ENCODE results near the gene PPM1E.

The PPM1E gene

DNA sequence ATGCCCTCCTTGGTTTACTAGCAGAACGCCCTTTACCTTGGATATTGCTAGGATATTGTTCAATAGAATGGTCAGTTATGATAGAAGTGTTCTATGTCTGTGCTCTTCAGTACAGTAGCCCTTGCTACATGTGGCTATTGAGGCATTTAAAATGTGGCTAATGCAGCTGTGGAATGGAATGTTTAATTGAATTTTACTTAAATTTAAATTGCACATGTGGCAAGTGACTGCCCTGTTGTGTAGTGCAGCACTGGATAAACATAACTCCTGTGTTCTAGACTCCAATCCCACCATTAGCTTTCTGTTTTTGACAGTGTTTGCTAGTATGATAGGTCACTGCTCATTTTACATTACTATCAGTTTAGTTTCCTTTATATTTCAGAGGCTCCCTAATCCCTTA, 33.4 kb upstream of the PPM1E start:
- no peaks in the 10 kb centered on the region for H3K9me2 ChIP-seq (replicated peaks; ENCODE audit: insufficient read depth, low read length)
- TF ChIP-seq EZH2phosphoT487 (conservative IDR thresholded peaks at IDR 0.05; ENCODE audit: low read length) = no peak
- TF ChIP-seq, protein P1, sequence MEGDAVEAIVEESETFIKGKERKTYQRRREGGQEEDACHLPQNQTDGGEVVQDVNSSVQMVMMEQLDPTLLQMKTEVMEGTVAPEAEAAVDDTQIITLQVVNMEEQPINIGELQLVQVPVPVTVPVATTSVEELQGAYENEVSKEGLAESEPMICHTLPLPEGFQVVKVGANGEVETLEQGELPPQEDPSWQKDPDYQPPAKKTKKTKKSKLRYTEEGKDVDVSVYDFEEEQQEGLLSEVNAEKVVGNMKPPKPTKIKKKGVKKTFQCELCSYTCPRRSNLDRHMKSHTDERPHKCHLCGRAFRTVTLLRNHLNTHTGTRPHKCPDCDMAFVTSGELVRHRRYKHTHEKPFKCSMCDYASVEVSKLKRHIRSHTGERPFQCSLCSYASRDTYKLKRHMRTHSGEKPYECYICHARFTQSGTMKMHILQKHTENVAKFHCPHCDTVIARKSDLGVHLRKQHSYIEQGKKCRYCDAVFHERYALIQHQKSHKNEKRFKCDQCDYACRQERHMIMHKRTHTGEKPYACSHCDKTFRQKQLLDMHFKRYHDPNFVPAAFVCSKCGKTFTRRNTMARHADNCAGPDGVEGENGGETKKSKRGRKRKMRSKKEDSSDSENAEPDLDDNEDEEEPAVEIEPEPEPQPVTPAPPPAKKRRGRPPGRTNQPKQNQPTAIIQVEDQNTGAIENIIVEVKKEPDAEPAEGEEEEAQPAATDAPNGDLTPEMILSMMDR (IDR thresholded peaks at IDR 0.05; ENCODE audit: insufficient read depth, low read length, poor library complexity, severe bottlenecking) = no peak
- H3F3A ChIP-seq (ENCODE audit: insufficient read depth) = no peaks in the 10 kb centered on the region; the same call in 1 of the 2 replicates
- no peak overlapping the region for H3K9ac ChIP-seq (ENCODE audit: low read length)
- 0 out of 2 replicates have a peak, but pooled peaks cover 2% of the 10 kb centered on the region for H3K36me3 ChIP-seq (ENCODE audit: low read length)
- no peaks in the 10 kb centered on the region for H3K9me3 ChIP-seq (ENCODE audit: insufficient read depth, low read length)
- no peaks in the 10 kb centered on the region for H3K79me2 ChIP-seq (ENCODE audit: insufficient read depth, low read length)
- no peak overlapping the region for H3K27ac ChIP-seq (ENCODE audit: low read depth, low read length)
- H3K27me3 ChIP-seq (ENCODE audit: low read length) = no peaks in the 10 kb centered on the region
- no peak overlapping the region for H2AFZ ChIP-seq (ENCODE audit: low read depth, low read length, severe bottlenecking)
- H3K4me3 ChIP-seq (ENCODE audit: insufficient read depth, low read length, poor library complexity, severe bottlenecking) = no peak overlapping the region
- H4K20me1 ChIP-seq (ENCODE audit: low read depth, low read length) = no peaks in the 10 kb centered on the region
- H3K4me2 ChIP-seq (ENCODE audit: low read depth, low read length, poor library complexity, severe bottlenecking) = no peak overlapping the region

DNA sequence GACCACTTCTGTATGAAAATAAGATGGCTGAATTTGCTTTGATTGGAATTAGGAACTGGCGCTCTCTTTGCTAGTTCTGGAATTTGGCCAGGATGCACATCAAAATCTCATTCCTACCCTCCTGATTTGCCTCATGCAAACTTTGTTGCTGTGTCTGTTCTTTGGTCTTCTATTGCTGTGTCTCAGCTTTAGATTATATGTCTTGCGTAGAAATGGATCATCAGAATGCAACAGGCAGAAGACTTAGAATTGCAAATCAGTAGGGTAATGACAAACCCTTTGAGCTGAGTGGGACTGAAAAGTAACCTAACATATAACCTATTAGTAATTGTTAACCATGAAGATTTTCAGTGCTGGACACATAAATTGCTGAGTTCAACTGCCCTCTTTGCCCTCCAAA, 33.0 kb upstream of the PPM1E start:
- H3K9me3 ChIP-seq (ENCODE audit: insufficient read depth, low read length) = no peaks in the 10 kb centered on the region
- no peak overlapping the region for H3K9ac ChIP-seq (ENCODE audit: low read length)
- H3K4me2 ChIP-seq (ENCODE audit: low read depth, low read length, poor library complexity, severe bottlenecking) = no peak overlapping the region
- H3K27ac ChIP-seq (ENCODE audit: low read depth, low read length) = no peak overlapping the region
- no peaks in the 10 kb centered on the region for H3K79me2 ChIP-seq (ENCODE audit: insufficient read depth, low read length)
- peaks cover 2% of the 10 kb centered on the region; the same call in 1 of the 2 replicates for H3K36me3 ChIP-seq (ENCODE audit: low read length)
- no peak overlapping the region for H2AFZ ChIP-seq (ENCODE audit: low read depth, low read length, severe bottlenecking)
- H3F3A ChIP-seq (ENCODE audit: insufficient read depth) = no peaks in the 10 kb centered on the region; the same call in 1 of the 2 replicates
- no peaks in the 10 kb centered on the region for H3K9me2 ChIP-seq (replicated peaks; ENCODE audit: insufficient read depth, low read length)
- no peaks in the 10 kb centered on the region for H3K27me3 ChIP-seq (ENCODE audit: low read length)
- H3K4me3 ChIP-seq (ENCODE audit: insufficient read depth, low read length, poor library complexity, severe bottlenecking) = no peak overlapping the region
- TF ChIP-seq, protein P1 (IDR thresholded peaks at IDR 0.05; ENCODE audit: insufficient read depth, low read length, poor library complexity, severe bottlenecking) = no peak
- TF ChIP-seq EZH2phosphoT487 (conservative IDR thresholded peaks at IDR 0.05; ENCODE audit: low read length) = no peak
- H4K20me1 ChIP-seq (ENCODE audit: low read depth, low read length) = no peaks in the 10 kb centered on the region

DNA sequence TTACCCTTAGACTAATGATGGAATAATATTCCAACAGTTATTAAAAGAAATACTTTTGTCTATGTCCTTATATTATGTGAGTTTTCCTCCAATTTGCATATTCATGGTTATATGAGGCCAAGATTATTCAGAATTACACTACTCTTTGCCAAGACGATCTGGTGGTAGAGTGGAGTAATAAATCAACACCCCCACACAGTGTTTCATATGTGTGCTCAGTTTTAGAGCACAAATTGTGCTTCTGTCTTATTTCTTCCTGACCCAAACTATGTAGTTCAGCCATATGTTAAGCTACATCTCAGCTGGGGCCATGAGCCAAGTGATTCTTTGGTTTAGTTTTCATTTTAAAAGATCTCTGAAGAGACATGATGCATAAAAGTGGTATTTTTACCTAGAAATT, 26.9 kb upstream of the PPM1E start:
- Histone ChIP-seq H3K4me3 (ENCODE audit: insufficient read depth, low read length, poor library complexity, severe bottlenecking) (no peak overlapping the region), H3K79me2 (ENCODE audit: insufficient read depth, low read length) (no peaks in the 10 kb centered on the region), H3K9ac (ENCODE audit: low read length) (no peak overlapping the region), H3K4me2 (ENCODE audit: low read depth, low read length, poor library complexity, severe bottlenecking) (no peak overlapping the region), H3K9me3 (ENCODE audit: insufficient read depth, low read length) (no peaks in the 10 kb centered on the region), H4K20me1 (ENCODE audit: low read depth, low read length) (no peaks in the 10 kb centered on the region), H3K9me2 (replicated peaks; ENCODE audit: insufficient read depth, low read length) (no peaks in the 10 kb centered on the region), H2AFZ (ENCODE audit: low read depth, low read length, severe bottlenecking) (no peak overlapping the region), H3K36me3 (ENCODE audit: low read length) (no peaks in the 10 kb centered on the region; the same call in 1 of the 2 replicates), H3K27ac (ENCODE audit: low read depth, low read length) (no peak overlapping the region), H3K27me3 (ENCODE audit: low read length) (no peaks in the 10 kb centered on the region), H3F3A (ENCODE audit: insufficient read depth) (no peaks in the 10 kb centered on the region; the same call in 1 of the 2 replicates)
- TF ChIP-seq EZH2phosphoT487 (conservative IDR thresholded peaks at IDR 0.05; ENCODE audit: low read length) = no peak
- TF ChIP-seq, protein P1 (IDR thresholded peaks at IDR 0.05; ENCODE audit: insufficient read depth, low read length, poor library complexity, severe bottlenecking) = no peak
